Activated CD4-positive, alpha-beta T cell treated with anti-CD3 and anti-CD28 coated beads for 36 hours (primary cell): ENCODE data around the gene LEUTX. TPM values are rescaled to one million over a fixed set of nuclear protein-coding genes. Genes with fewer than 3 reads are reported as not detected.
A peak's percentile ranks its signal among the peaks of the same experiment; 100 is the strongest.

Experiments used
- ATAC-seq: fragments of 200-7000 bp; cut with Tn5 transposase; one replicate; pipeline ENCODE4 v1.10.0; 2021; ENCODE audit warnings: mild to moderate bottlenecking, moderate library complexity
- CTCF ChIA-PET: fragments of 350-600 bp; sonication (Branson Sonifier 250); formaldehyde crosslinking; loops from one replicate; lab custom pipeline; 2021; ENCODE audit warnings: antibody characterized with exemption; lab: Charles Lee
- POLR2A ChIA-PET: fragments of 350-600 bp; sonication (Branson Sonifier 250); formaldehyde crosslinking; loops from one replicate; lab custom pipeline; 2021; ENCODE audit warnings: antibody characterized with exemption, inconsistent platforms; lab: Charles Lee
- DNase-seq: peaks from one replicate; pipeline ENCODE4 v3.0.0-alpha.2; 2020
- H3K27ac Mint-ChIP-seq: one replicate; pipeline ENCODE4 v1.8.0; 2021; ENCODE audit warnings: mixed read lengths
- H3K27me3 Mint-ChIP-seq: one replicate; pipeline ENCODE4 v1.8.0; 2021; ENCODE audit warnings: mixed read lengths
- H3K36me3 Mint-ChIP-seq: one replicate; pipeline ENCODE4 v1.8.0; 2021; ENCODE audit warnings: low read depth, mixed read lengths
- H3K4me1 Mint-ChIP-seq: one replicate; pipeline ENCODE4 v1.8.0; 2021; ENCODE audit warnings: mixed read lengths
- H3K4me3 Mint-ChIP-seq: one replicate; pipeline ENCODE4 v1.8.0; 2021; ENCODE audit warnings: mild to moderate bottlenecking, moderate library complexity, mixed read lengths
- H3K9me3 Mint-ChIP-seq: one replicate; pipeline ENCODE4 v1.8.0; 2021; ENCODE audit warnings: low read depth, mixed read lengths
- intact Hi-C, 2 experiments: fragments of 100-400 bp; cut with DNase I in 1 of 2; cut with micrococcal nuclease in 1 of 2; formaldehyde crosslinking; loops; one replicate each; pipeline versions ENCODE4 v1.14.2 to v1.15.1; 2022 to 2024; cut with DNase I, micrococcal nuclease
- total RNA-seq, 2 experiments: library from RNA; stranded (reverse); gene quantifications; one replicate each; pipeline ENCODE4 v1.2.3, GENCODE V29; 2021

LEUTX gene, protein sequence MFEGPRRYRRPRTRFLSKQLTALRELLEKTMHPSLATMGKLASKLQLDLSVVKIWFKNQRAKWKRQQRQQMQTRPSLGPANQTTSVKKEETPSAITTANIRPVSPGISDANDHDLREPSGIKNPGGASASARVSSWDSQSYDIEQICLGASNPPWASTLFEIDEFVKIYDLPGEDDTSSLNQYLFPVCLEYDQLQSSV
- total RNA-seq = not detected

DNA sequence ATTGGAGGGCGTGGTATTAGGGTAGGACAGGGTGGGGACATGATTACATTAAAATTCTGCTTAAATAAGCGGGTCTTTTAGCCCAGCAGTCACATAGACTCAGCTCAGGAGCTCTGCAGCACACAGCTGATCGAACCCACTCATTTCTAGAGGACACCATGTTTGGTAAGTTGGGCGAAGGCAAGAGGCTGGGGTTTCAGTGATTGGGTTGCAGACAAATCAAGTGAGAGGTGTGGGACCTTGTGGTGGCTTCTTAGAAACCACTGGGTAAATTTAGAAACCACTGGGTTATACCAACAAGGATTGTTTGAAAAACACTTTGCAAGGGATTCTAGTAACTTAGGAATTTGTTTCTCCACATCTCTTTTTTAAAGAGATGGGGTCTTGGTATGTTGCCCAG lies at the start of gene LEUTX:
TSS of gene LEUTX (plus strand) at position 92 of the 400 bp plus-strand sequence. CDS start at position 159, 67 bp downstream.
- Mint-ChIP-seq H3K27ac (no peak within 1 kb of the TSS), H3K27me3 (peaks cover 22% of the 10 kb centered on the region), H3K36me3 (no peaks in the 10 kb centered on the region), H3K4me3 (no peak within 1 kb of the TSS), H3K4me1 (no peaks in the 10 kb centered on the region), H3K9me3 (no peaks in the 10 kb centered on the region)
- intact Hi-C loops = no loop called here
- ATAC-seq (peak; percentile 78), DNase-seq (peak; percentile 44)
- ChIA-PET POLR2A (no interaction called here), CTCF (interaction anchor here (0.5 to 0.6 kb wide), 2 partner anchors 65 to 88 kb away, joined by 3 read pairs; no protein-coding TSS in a partner anchor)

DNA sequence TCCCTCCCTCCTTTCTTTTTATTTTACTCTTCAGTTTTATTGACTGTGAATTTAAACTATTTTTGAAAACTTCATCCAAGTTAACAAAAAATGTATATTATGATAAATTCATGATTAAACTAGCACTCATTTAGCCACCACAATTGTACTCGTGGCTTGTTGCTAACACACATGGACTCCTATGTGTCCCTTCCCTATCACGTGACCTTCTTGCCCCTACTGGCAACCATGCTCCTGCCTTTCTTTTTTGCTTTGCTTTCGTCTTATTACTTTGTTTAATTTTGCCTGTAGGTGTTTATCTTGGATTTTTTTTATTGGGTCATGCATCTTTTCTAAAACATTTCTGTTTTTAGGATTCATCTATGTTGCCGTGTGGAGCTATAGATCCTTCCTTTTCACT lies 49.1 kb upstream of the LEUTX start:
- H3K4me1 Mint-ChIP-seq = no peaks in the 10 kb centered on the region
- ChIA-PET POLR2A (no interaction called here), CTCF (no interaction called here)
- H3K27ac Mint-ChIP-seq = no peak overlapping the region
- DNase-seq (no peak), ATAC-seq (no peak)
- no peaks in the 10 kb centered on the region for H3K9me3 Mint-ChIP-seq
- no peak overlapping the region for H3K4me3 Mint-ChIP-seq
- peaks cover 16% of the 10 kb centered on the region for H3K27me3 Mint-ChIP-seq
- H3K36me3 Mint-ChIP-seq = no peaks in the 10 kb centered on the region
- intact Hi-C loops = no loop called here

DNA sequence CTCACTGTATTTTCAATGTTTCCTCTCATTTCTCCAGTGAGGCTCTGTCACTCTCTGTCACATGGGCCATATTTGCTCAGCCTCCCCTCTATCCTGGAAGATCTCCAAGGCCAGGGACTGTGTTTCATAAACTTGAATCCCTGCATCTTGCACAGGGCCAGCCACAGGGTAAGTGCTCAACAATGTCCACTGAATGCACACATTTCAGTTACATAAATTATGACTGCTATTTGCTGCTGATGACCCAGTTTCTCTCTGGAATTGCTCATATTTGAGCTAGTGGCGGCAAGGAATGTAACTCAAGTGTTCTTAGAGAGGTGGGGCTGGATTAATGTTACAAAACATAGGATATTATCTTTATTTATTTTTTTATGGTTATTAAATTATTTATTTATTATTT lies 47.0 kb upstream of the LEUTX start:
- H3K27ac Mint-ChIP-seq = no peak overlapping the region
- ChIA-PET CTCF (interaction anchor here (0.7 kb wide), 1 partner anchor 31 kb away, joined by 3 read pairs; no protein-coding TSS in a partner anchor), POLR2A (no interaction called here)
- DNase-seq (no peak), ATAC-seq (no peak)
- H3K4me1 Mint-ChIP-seq = peaks cover 8% of the 10 kb centered on the region
- no peaks in the 10 kb centered on the region for H3K9me3 Mint-ChIP-seq
- intact Hi-C loops = no loop called here
- no peaks in the 10 kb centered on the region for H3K36me3 Mint-ChIP-seq
- peaks cover 8% of the 10 kb centered on the region for H3K27me3 Mint-ChIP-seq
- no peak overlapping the region for H3K4me3 Mint-ChIP-seq

DNA sequence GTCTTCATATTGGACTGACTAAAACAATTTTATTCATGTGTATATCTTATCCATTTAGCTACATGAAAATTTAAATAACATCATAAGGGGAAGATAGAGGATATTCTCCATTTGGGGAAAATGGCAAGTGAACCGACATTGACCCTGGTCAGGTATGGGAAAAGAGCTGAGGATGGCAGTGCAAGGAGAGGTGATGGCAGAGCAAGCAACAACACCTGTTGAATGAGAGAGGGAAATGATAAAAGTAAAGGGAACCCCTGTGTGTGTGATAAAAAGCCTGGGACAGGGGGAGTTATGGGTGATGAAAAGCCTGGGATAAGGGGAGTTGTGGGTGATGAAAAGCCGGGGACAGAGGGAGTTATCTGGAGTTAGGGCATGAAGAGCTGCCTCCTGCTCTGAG lies 44.8 kb upstream of the LEUTX start:
- CTCF ChIA-PET = interaction anchor here (0.8 kb wide), 1 partner anchor 177 kb away, joined by 3 read pairs; no protein-coding TSS in a partner anchor
- H3K4me1 Mint-ChIP-seq = peaks cover 11% of the 10 kb centered on the region
- no peaks in the 10 kb centered on the region for H3K36me3 Mint-ChIP-seq
- peaks cover 3% of the 10 kb centered on the region for H3K27me3 Mint-ChIP-seq
- no peaks in the 10 kb centered on the region for H3K9me3 Mint-ChIP-seq
- H3K4me3 Mint-ChIP-seq = no peak overlapping the region
- H3K27ac Mint-ChIP-seq = no peak overlapping the region
- intact Hi-C loops = no loop called here
- DNase-seq = no peak
- POLR2A ChIA-PET = no interaction called here
- ATAC-seq = no peak

DNA sequence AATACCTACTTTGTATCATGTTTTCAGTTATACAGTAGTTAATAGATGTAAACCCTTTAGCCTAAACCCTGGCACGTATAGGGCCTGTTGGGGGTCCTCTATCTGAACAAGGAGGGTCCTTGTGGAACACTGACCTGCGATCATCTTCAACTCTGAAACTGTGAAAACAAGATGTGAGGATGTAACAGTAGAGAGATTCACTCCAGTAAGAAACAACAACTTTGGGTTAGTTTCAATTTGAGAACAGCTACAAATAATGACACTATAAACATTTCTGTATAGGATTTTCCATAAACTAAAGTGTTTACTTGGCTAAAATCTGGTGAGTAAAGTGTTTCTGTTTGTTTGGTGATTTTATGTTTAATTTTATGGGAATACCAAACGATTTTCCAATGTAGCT lies 43.0 kb upstream of the LEUTX start:
- CTCF ChIA-PET = interaction anchor here (0.5 kb wide), 1 partner anchor 805 kb away, joined by 4 read pairs; the partner anchor contains the start of genes MRPS12 and SARS2
- intact Hi-C loops = loop anchor here in 1 of 2 experiments (2.0 kb wide), 1 partner anchor 57 kb away; no protein-coding TSS in a partner anchor
- POLR2A ChIA-PET = no interaction called here

DNA sequence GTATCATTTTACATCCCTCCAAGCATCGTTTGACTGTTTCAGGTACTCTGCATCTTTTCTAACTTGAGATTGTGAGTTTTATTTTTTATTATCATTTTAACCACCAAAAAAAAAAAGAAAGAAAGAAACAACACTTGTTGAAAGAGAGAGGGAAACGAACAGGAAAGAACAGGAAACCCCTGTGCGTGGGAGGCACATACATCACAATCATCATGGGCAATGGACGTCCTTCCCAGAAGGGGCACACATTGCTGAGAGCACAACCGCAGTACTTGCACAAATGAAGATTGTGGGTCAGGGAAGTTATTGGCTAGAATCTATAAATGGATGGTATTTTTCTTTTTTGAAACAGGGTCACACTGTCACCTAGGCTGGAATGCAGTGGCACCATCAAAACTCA lies 42.6 kb upstream of the LEUTX start:
- Mint-ChIP-seq H3K27ac (no peak overlapping the region), H3K9me3 (no peaks in the 10 kb centered on the region), H3K4me3 (no peak overlapping the region), H3K27me3 (peaks cover 2% of the 10 kb centered on the region), H3K4me1 (peaks cover 21% of the 10 kb centered on the region), H3K36me3 (no peaks in the 10 kb centered on the region)
- no peak for ATAC-seq
- CTCF ChIA-PET = no interaction called here
- POLR2A ChIA-PET = no interaction called here
- intact Hi-C loops = loop anchor here in 1 of 2 experiments (2.0 kb wide), 1 partner anchor 57 kb away; no protein-coding TSS in a partner anchor
- peak; percentile 39 for DNase-seq

More for the DNA sequence above, 43.0 kb upstream of the LEUTX start:
- no peak overlapping the region for H3K27ac Mint-ChIP-seq
- H3K4me1 Mint-ChIP-seq = peaks cover 19% of the 10 kb centered on the region
- peaks cover 2% of the 10 kb centered on the region for H3K27me3 Mint-ChIP-seq
- no peak for DNase-seq
- H3K9me3 Mint-ChIP-seq = no peaks in the 10 kb centered on the region
- ATAC-seq = no peak
- H3K36me3 Mint-ChIP-seq = no peaks in the 10 kb centered on the region
- H3K4me3 Mint-ChIP-seq = no peak overlapping the region

DNA sequence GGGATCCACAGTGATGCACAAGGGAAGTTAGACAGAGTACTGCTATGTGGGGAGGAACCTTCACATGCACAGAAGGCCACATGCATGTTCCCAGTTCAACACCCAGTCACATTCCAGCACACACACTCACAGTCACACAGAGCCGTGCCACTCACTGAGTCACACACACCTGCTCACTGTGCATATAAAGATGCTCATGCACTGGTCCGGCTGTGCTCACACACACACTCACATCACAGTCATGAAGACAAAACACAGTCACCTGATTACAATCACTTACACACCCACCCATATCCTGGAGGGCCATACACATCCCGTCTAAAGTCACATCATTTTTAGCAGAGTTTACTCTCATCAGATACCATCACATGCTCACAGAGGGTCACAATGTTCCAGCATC lies 41.3 kb upstream of the LEUTX start:
- ATAC-seq (peak; percentile 80), DNase-seq (peak; percentile 13)
- intact Hi-C loops = loop anchor here in 1 of 2 experiments (2.0 kb wide), 1 partner anchor 59 kb away; no protein-coding TSS in a partner anchor

DNA sequence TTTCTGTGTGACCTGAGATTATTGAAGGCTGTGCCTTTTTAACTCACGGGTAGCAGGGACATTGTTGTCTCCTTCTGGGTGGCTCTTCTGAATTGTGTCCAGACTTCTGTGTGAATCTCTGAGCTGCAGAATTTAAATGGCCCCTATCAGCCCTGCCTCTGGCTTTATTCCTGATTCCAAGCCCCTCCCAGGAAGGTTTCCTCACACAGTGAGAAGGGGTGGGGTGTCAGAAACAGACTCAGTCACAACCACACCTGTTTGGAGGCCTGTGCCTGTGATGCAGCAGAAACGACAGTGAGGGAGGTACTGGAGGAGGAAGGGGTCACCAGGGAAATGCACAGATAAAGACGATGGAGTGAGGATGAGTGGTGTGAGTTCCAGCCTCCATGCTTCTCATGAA lies 40.8 kb upstream of the LEUTX start, which contains the start of gene CLC:
TSS of gene CLC (minus strand) at position 139 of the 400 bp plus-strand sequence. CDS start at position 62, 77 bp downstream.
- Mint-ChIP-seq H3K4me1 (peaks cover 24% of the 10 kb centered on the region), H3K9me3 (no peaks in the 10 kb centered on the region), H3K27ac (no peak within 1 kb of the TSS), H3K27me3 (peaks cover 7% of the 10 kb centered on the region), H3K4me3 (no peak within 1 kb of the TSS), H3K36me3 (no peaks in the 10 kb centered on the region)
- ChIA-PET POLR2A (no interaction called here), CTCF (interaction anchor here (0.6 kb wide), 1 partner anchor 1208 kb away, joined by 3 read pairs; no protein-coding TSS in a partner anchor)
- intact Hi-C loops = loop anchor here in 1 of 2 experiments (2.0 kb wide), 1 partner anchor 59 kb away; no protein-coding TSS in a partner anchor
- ATAC-seq (no peak), DNase-seq (no peak)

More for the DNA sequence above, 41.3 kb upstream of the LEUTX start:
- ChIA-PET CTCF (no interaction called here), POLR2A (no interaction called here)
- Mint-ChIP-seq H3K27ac (no peak overlapping the region), H3K36me3 (no peaks in the 10 kb centered on the region), H3K4me1 (peaks cover 24% of the 10 kb centered on the region), H3K9me3 (no peaks in the 10 kb centered on the region), H3K27me3 (peaks cover 2% of the 10 kb centered on the region), H3K4me3 (no peak overlapping the region)

DNA sequence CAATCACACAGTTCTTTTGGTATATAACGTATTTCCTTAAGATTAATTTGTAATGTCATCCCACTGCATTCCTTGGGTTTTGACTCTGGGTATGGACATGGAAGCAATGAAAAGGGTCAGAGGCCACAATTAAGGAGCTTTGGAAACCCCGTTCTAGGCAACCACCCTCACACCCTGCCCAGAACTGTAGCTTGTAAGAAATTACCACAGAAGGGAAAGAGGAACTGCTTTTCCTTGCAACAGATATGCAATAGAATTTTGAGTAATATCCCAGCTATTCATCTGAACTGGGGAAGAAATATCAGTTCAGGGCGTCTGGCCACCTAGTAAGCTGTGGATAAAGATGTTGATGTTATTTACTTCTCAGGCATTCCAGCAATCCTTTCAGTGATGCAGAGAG lies 39.8 kb upstream of the LEUTX start:
- CTCF ChIA-PET = interaction anchor here (0.6 to 0.7 kb wide), 2 partner anchors 1025 to 1209 kb away, joined by 3 read pairs; no protein-coding TSS in a partner anchor
- Mint-ChIP-seq H3K36me3 (no peaks in the 10 kb centered on the region), H3K4me1 (peaks cover 24% of the 10 kb centered on the region), H3K27ac (no peak overlapping the region), H3K27me3 (peaks cover 13% of the 10 kb centered on the region), H3K4me3 (no peak overlapping the region), H3K9me3 (no peaks in the 10 kb centered on the region)
- DNase-seq (no peak), ATAC-seq (no peak)
- POLR2A ChIA-PET = no interaction called here
- intact Hi-C loops = no loop called here

DNA sequence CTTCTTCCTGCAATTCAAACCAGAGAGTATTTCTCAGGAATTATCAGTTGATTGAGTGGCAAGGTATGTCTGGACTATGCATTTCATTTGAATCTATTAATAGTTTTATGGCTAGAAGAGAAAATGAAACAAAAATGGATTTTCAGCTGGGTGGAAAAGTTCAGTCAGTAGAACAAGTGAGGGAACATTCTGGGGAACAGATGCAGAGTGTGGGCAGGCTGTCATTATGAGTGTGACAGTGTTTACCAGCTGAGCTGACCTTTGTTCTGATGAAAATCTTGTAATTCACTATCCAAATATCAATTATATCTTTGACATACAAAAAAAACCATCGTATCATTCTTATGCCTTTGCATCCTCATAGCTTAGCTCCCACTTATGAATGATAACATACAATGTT lies 38.3 kb upstream of the LEUTX start:
- Mint-ChIP-seq H3K27me3 (peaks cover 15% of the 10 kb centered on the region), H3K27ac (peak overlapping the region; percentile 51)
- CTCF ChIA-PET = interaction anchor here (0.7 to 0.8 kb wide), 3 partner anchors 11 to 242 kb away, joined by 3 read pairs; no protein-coding TSS in a partner anchor

DNA sequence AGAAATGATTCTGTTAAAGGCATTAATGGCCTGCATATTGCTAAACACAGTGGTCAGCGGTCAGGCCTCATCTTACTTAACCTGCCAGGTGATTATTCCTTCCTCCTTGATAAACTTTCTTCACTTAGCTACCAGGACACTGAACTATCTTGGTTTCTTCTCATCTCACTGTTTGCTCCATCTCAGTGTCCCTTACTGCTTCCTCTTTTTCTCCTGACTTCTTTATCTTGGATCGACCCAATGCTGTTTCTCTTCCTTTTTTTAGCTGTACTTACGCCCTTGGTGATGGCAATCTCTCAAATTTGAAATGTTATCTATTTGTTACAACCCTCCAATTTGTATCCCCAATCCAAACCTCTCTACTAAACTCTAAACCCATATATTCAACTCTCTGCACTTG lies 33.0 kb upstream of the LEUTX start:
- peaks cover 5% of the 10 kb centered on the region for H3K4me1 Mint-ChIP-seq
- ChIA-PET POLR2A (no interaction called here), CTCF (no interaction called here)
- H3K27ac Mint-ChIP-seq = no peak overlapping the region
- ATAC-seq = no peak
- H3K4me3 Mint-ChIP-seq = no peak overlapping the region
- DNase-seq = no peak
- no peaks in the 10 kb centered on the region for H3K36me3 Mint-ChIP-seq
- intact Hi-C loops = no loop called here
- H3K27me3 Mint-ChIP-seq = peaks cover 32% of the 10 kb centered on the region
- no peaks in the 10 kb centered on the region for H3K9me3 Mint-ChIP-seq

More for the DNA sequence above, 38.3 kb upstream of the LEUTX start:
- ATAC-seq (peak; percentile 57), DNase-seq (peak; percentile 43)
- Mint-ChIP-seq H3K4me1 (peaks cover 24% of the 10 kb centered on the region), H3K9me3 (no peaks in the 10 kb centered on the region), H3K36me3 (no peaks in the 10 kb centered on the region), H3K4me3 (no peak overlapping the region)
- intact Hi-C loops = no loop called here
- POLR2A ChIA-PET = no interaction called here
